GM23248 (cell line): ENCODE measurements around the gene FEV. TPM values are rescaled to one million over a fixed set of nuclear protein-coding genes. Genes with fewer than 3 reads are reported as not detected.

Experiments used
- DNase-seq: peaks from one replicate; pipeline ENCODE4 v3.0.0-alpha.2; 2015
- H2AFZ ChIP-seq: fragments of 200-600 bp; sonication (generic); 2 replicates; pipeline ENCODE4 v1.6.1; 2016; ENCODE audit warnings: antibody characterized with exemption
- H3F3A ChIP-seq: fragments of 200-600 bp; sonication (generic); 2 replicates; pipeline ENCODE4 v1.6.1; 2016; ENCODE audit warnings: mild to moderate bottlenecking, antibody characterized with exemption, mixed run types; ENCODE audit not compliant: insufficient read depth
- H3K27ac ChIP-seq: fragments of 200-600 bp; sonication (generic); 2 replicates; pipeline ENCODE4 v1.5.1; 2016; ENCODE audit warnings: mild to moderate bottlenecking
- H3K27me3 ChIP-seq: fragments of 200-600 bp; sonication (generic); replicated peaks from 2 replicates; pipeline ENCODE4 v1.6.1; 2016; ENCODE audit warnings: mild to moderate bottlenecking; ENCODE audit not compliant: insufficient read depth
- H3K36me3 ChIP-seq: fragments of 200-600 bp; sonication (generic); 2 replicates; pipeline ENCODE4 v1.6.1; 2016; ENCODE audit warnings: low read depth, mild to moderate bottlenecking
- H3K4me1 ChIP-seq: fragments of 200-600 bp; sonication (generic); 2 replicates; pipeline ENCODE4 v1.6.1; 2016; ENCODE audit warnings: mild to moderate bottlenecking; ENCODE audit not compliant: insufficient read depth
- H3K4me2 ChIP-seq: fragments of 200-600 bp; sonication (generic); one replicate; pipeline ENCODE4 v1.6.1; 2016; ENCODE audit warnings: mild to moderate bottlenecking; ENCODE audit not compliant: unreplicated experiment
- H3K4me3 ChIP-seq: fragments of 200-600 bp; sonication (generic); 2 replicates; pipeline ENCODE4 v1.5.1; 2016; ENCODE audit warnings: mild to moderate bottlenecking
- H3K79me2 ChIP-seq: fragments of 200-600 bp; sonication (generic); 2 replicates; pipeline ENCODE4 v1.6.1; 2016; ENCODE audit warnings: mild to moderate bottlenecking; ENCODE audit not compliant: insufficient read depth
- H3K9ac ChIP-seq: fragments of 200-600 bp; sonication (generic); 2 replicates; pipeline ENCODE4 v1.6.1; 2016; ENCODE audit warnings: mild to moderate bottlenecking
- H3K9me2 ChIP-seq: fragments of 200-600 bp; sonication (generic); 2 replicates; pipeline ENCODE4 v1.6.1; 2016; ENCODE audit warnings: mixed run types, mild to moderate bottlenecking, moderate library complexity; ENCODE audit not compliant: insufficient read depth
- H3K9me3 ChIP-seq: fragments of 200-600 bp; sonication (generic); one replicate; pipeline ENCODE4 v1.6.1; 2017; ENCODE audit warnings: low read depth
- H4K20me1 ChIP-seq: fragments of 200-600 bp; sonication (generic); 2 replicates; pipeline ENCODE4 v1.6.0; 2016; ENCODE audit not compliant: insufficient read depth
- EZH2 ChIP-seq: fragments of 200-600 bp; sonication (generic); IDR thresholded peaks from 2 replicates; pipeline ENCODE4 v1.6.1; 2018; ENCODE audit warnings: antibody characterized with exemption, mild to moderate bottlenecking; ENCODE audit not compliant: insufficient read depth, poor library complexity, severe bottlenecking
- EZH2phosphoT487 ChIP-seq: fragments of 200-600 bp; sonication (generic); IDR thresholded peaks from 2 replicates; pipeline ENCODE4 v1.6.1; 2018; ENCODE audit warnings: antibody characterized with exemption, moderate library complexity, mild to moderate bottlenecking, low read depth; ENCODE audit not compliant: insufficient read depth
- WGBS, 2 experiments: methylation state at CpG; one replicate each; pipeline ENCODE4 v1.1.6; 2015 to 2017; ENCODE audit warnings: low lambda C conversion rate in 2 of 2, low coverage in 1 of 2; ENCODE audit errors: missing lambda C conversion rate in 2 of 2; 5-methylcytosine and 5-hydroxymethylcytosine counted together
- in situ Hi-C: fragments of 300-500 bp; cut with MboI; formaldehyde crosslinking; loops from 2 replicates; pipeline ENCODE4 v1.15.0; 2020
- polyA plus RNA-seq: library from polyadenylated mRNA; unstranded; fragments of >200 nt; fragmentation: Nextera tagmentation; extraction: Ambion mirVana; gene quantifications from 2 replicates; pipeline ENCODE4 v1.2.1, GENCODE V29; 2016
- total RNA-seq: library from RNA; depleted of rRNA; stranded (reverse); fragments of >200 nt; shearing (Covaris generic); gene quantifications from 2 replicates; pipeline ENCODE4 v1.2.3, GENCODE V29; 2014

The FEV gene
- total and polyA plus RNA-seq, 2 experiments from 2014 or later: not detected

- H3K27ac ChIP-seq: no peak overlapping the region
- H3K9ac ChIP-seq: no peak overlapping the region
- in situ Hi-C loops: no loop called here
- H3K9me2 ChIP-seq: no peaks in the 10 kb centered on the region
- H3K79me2 ChIP-seq: no peaks in the 10 kb centered on the region
- no peak overlapping the region for H2AFZ ChIP-seq
- 7 to 13% methylated on average over 20 of the region's 20 CpGs for WGBS, 2 experiments
- H3K4me3 ChIP-seq: no peak overlapping the region
- DNase-seq: no peak
- H3K4me1 ChIP-seq: no peaks in the 10 kb centered on the region
- no peaks in the 10 kb centered on the region for H3F3A ChIP-seq
- no peaks in the 10 kb centered on the region for H4K20me1 ChIP-seq
- TF ChIP-seq EZH2 (no peak), EZH2phosphoT487 (no peak)
- no peak overlapping the region for H3K4me2 ChIP-seq
- H3K36me3 ChIP-seq: no peaks in the 10 kb centered on the region
- no peaks in the 10 kb centered on the region for H3K9me3 ChIP-seq
- H3K27me3 ChIP-seq: peaks cover 59% of the 10 kb centered on the region
Measured at GRCh38 chr2:219003267-219003634, 18.3 kb upstream of the FEV start.

- H3K9me2 ChIP-seq: no peaks in the 10 kb centered on the region
- no peaks in the 10 kb centered on the region for H3K9me3 ChIP-seq
- no peaks in the 10 kb centered on the region for H3K36me3 ChIP-seq
- no peaks in the 10 kb centered on the region for H3K79me2 ChIP-seq
- peak; percentile 72; the same call in 1 of the 2 replicates for TF ChIP-seq EZH2phosphoT487
- TF ChIP-seq EZH2: peak; percentile 86
- H3K27me3 ChIP-seq: peaks cover 59% of the 10 kb centered on the region
- H3K4me2 ChIP-seq: no peak overlapping the region
- H2AFZ ChIP-seq: no peak overlapping the region
- DNase-seq: peak; percentile 64
- no peaks in the 10 kb centered on the region for H3F3A ChIP-seq
- H3K27ac ChIP-seq: no peak overlapping the region
- WGBS, 2 experiments: 3 to 5% methylated on average over 50 to 61 of the region's 72 CpGs
- H4K20me1 ChIP-seq: no peaks in the 10 kb centered on the region
- H3K9ac ChIP-seq: no peak overlapping the region
- no peaks in the 10 kb centered on the region for H3K4me1 ChIP-seq
- no peak overlapping the region for H3K4me3 ChIP-seq
- in situ Hi-C loops: no loop called here
Measured at GRCh38 chr2:219002395-219003266, 17.6 kb upstream of the FEV start.

- 1 to 4% methylated on average over 17 to 69 of the region's 70 CpGs for WGBS, 2 experiments
Measured at GRCh38 chr2:219001577-219002394, 16.8 kb upstream of the FEV start.

GRCh38 chr2:219001100-219001576, 16.2 kb upstream of the FEV start:
- H3K4me3 ChIP-seq: no peak overlapping the region
- no peak overlapping the region for H3K27ac ChIP-seq
- no peaks in the 10 kb centered on the region for H4K20me1 ChIP-seq
- TF ChIP-seq EZH2 (peak; percentile 81), EZH2phosphoT487 (no peak)
- no peaks in the 10 kb centered on the region for H3K9me3 ChIP-seq
- WGBS, 2 experiments: 7 to 16% methylated on average over 18 to 23 of the region's 26 CpGs
- H3K9me2 ChIP-seq: no peaks in the 10 kb centered on the region
- DNase-seq: no peak
- peaks cover 59% of the 10 kb centered on the region for H3K27me3 ChIP-seq
- no peaks in the 10 kb centered on the region for H3F3A ChIP-seq
- no peak overlapping the region for H2AFZ ChIP-seq
- H3K4me2 ChIP-seq: no peak overlapping the region
- H3K9ac ChIP-seq: no peak overlapping the region
- H3K79me2 ChIP-seq: no peaks in the 10 kb centered on the region
- in situ Hi-C loops: no loop called here
- H3K36me3 ChIP-seq: no peaks in the 10 kb centered on the region
- H3K4me1 ChIP-seq: no peaks in the 10 kb centered on the region

More at GRCh38 chr2:219001577-219002394, 16.8 kb upstream of the FEV start:
- Histone ChIP-seq H4K20me1 (no peaks in the 10 kb centered on the region), H3F3A (no peaks in the 10 kb centered on the region), H3K36me3 (no peaks in the 10 kb centered on the region), H2AFZ (no peak overlapping the region), H3K79me2 (no peaks in the 10 kb centered on the region), H3K4me2 (no peak overlapping the region), H3K4me3 (no peak overlapping the region), H3K9me2 (no peaks in the 10 kb centered on the region), H3K4me1 (no peaks in the 10 kb centered on the region), H3K27me3 (peaks cover 59% of the 10 kb centered on the region), H3K9me3 (no peaks in the 10 kb centered on the region), H3K27ac (no peak overlapping the region), H3K9ac (no peak overlapping the region)
- TF ChIP-seq EZH2: no peak
- no peak for TF ChIP-seq EZH2phosphoT487
- no peak for DNase-seq
- in situ Hi-C loops: no loop called here
